Jurkat, Clone E6-1 (cell line): ENCODE measurements around the gene NEO1. TPM values are rescaled to one million over a fixed set of nuclear protein-coding genes. Genes with fewer than 3 reads are reported as not detected.
A peak's percentile ranks its signal among the peaks of the same experiment; 100 is the strongest.

Experiments
- DNase-seq: peaks from one replicate; pipeline ENCODE4 v3.0.0-alpha.2; 2011; ENCODE audit warnings: low read depth, low spot score
- H3K4me3 ChIP-seq: 2 replicates; pipeline ENCODE4 v1.5.1; 2011; ENCODE audit warnings: mild to moderate bottlenecking, low read length, control low read depth, moderate library complexity
- polyA plus RNA-seq: library from polyadenylated mRNA; unstranded; fragments of >200 nt; gene quantifications from one replicate; pipeline ENCODE4 v1.2.1, GENCODE V29; 2012; ENCODE audit warnings: missing spikeins; ENCODE audit not compliant: insufficient read length, insufficient read depth

The NEO1 gene
- 15.6 TPM for polyA plus RNA-seq

- H3K4me3 ChIP-seq: peak within 1 kb of the TSS; percentile 69
- DNase-seq: peak; percentile 62
These were observed at the start of gene NEO1 for GRCh38 chr15:73051807-73052652. TSS of gene NEO1 (plus strand) at chr15:73052463. CDS start at chr15:73052676, 213 bp downstream.

GRCh38 chr15:73004462-73004861 is 47.8 kb upstream of the NEO1 start:
- H3K4me3 ChIP-seq: no peak overlapping the region
- no peak for DNase-seq

GRCh38 chr15:73005032-73005431 is 47.2 kb upstream of the NEO1 start:
- H3K4me3 ChIP-seq: no peak overlapping the region
- DNase-seq: no peak

- H3K4me3 ChIP-seq: no peak overlapping the region
- DNase-seq: no peak
These were observed 46.8 kb upstream of the NEO1 start for GRCh38 chr15:73005446-73005845.

GRCh38 chr15:73006523-73006922 is 45.7 kb upstream of the NEO1 start:
- H3K4me3 ChIP-seq: no peak overlapping the region
- DNase-seq: no peak

- DNase-seq: no peak
These were observed 42.9 kb upstream of the NEO1 start for GRCh38 chr15:73009066-73010056.

GRCh38 chr15:73010154-73011152 is 41.8 kb upstream of the NEO1 start:
- DNase-seq: no peak
- H3K4me3 ChIP-seq: no peak overlapping the region

More at GRCh38 chr15:73009066-73010056, 42.9 kb upstream of the NEO1 start:
- no peak overlapping the region for H3K4me3 ChIP-seq

GRCh38 chr15:73014904-73015303 is 37.4 kb upstream of the NEO1 start:
- no peak for DNase-seq

GRCh38 chr15:73015493-73015892 is 36.8 kb upstream of the NEO1 start:
- no peak for DNase-seq
- H3K4me3 ChIP-seq: no peak overlapping the region

More at GRCh38 chr15:73014904-73015303, 37.4 kb upstream of the NEO1 start:
- no peak overlapping the region for H3K4me3 ChIP-seq

GRCh38 chr15:73017987-73018386 is 34.3 kb upstream of the NEO1 start:
- H3K4me3 ChIP-seq: no peak overlapping the region
- no peak for DNase-seq

- DNase-seq: no peak
- H3K4me3 ChIP-seq: no peak overlapping the region
These were observed 33.1 kb upstream of the NEO1 start for GRCh38 chr15:73019154-73019553.

- DNase-seq: no peak
These were observed 32.6 kb upstream of the NEO1 start for GRCh38 chr15:73019601-73020146.

GRCh38 chr15:73021139-73021621 is 31.1 kb upstream of the NEO1 start:
- H3K4me3 ChIP-seq: no peak overlapping the region
- DNase-seq: no peak

More at GRCh38 chr15:73019601-73020146, 32.6 kb upstream of the NEO1 start:
- no peak overlapping the region for H3K4me3 ChIP-seq

GRCh38 chr15:73022161-73022560 is 30.1 kb upstream of the NEO1 start:
- DNase-seq: no peak

GRCh38 chr15:73023071-73023470 is 29.2 kb upstream of the NEO1 start:
- H3K4me3 ChIP-seq: no peak overlapping the region
- no peak for DNase-seq

More at GRCh38 chr15:73022161-73022560, 30.1 kb upstream of the NEO1 start:
- no peak overlapping the region for H3K4me3 ChIP-seq

- no peak overlapping the region for H3K4me3 ChIP-seq
- no peak for DNase-seq
These were observed 28.1 kb upstream of the NEO1 start for GRCh38 chr15:73024168-73024567.

- H3K4me3 ChIP-seq: no peak overlapping the region
- DNase-seq: no peak
These were observed 25.7 kb upstream of the NEO1 start for GRCh38 chr15:73026511-73027054.

- no peak for DNase-seq
- H3K4me3 ChIP-seq: no peak overlapping the region
These were observed 24.2 kb upstream of the NEO1 start for GRCh38 chr15:73028031-73028430.
